Measurements from ENCODE around the gene ABLIM3.
A peak's percentile ranks its signal among the peaks of the same experiment; 100 is the strongest.
"Not testable (repeated sequence)": the region's sequence is repeated elsewhere in the genome, so short reads cannot be mapped to it uniquely, and the experiment has no call there.

ABLIM3 gene

GRCh38 chr5:149262315-149262714 lies 121.0 kb downstream of the ABLIM3 start:
- DNase-seq, result no peak

DNA sequence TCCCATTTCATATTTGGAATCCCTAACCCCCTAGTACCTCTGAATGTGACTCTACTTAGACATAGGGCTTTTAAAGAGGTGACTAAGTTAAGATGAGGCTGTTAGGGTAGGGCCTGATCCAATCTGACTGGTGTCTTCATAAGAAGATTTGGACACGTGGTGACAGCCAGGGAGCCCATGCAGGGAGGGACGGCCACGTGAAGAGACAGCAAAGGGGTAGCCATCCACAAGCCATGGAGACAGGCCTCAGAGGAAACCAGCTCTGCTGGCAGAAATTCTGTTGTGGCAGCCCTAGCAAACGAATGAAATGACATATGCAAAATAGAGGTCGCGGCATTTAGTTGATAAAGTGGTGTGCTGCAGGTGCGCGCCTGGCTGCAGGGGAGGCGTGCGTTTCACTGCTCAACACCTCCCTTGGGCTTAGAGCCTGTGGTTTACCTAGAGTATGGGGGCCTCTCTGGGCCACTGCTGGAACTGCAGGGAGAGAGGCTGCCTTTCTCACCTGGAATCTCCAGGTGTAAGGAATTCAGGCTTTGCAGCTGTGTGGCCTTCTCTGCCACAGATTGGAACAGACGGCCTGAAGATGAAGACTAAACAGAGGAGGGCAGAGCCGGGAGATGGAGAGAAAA lies 123.3 kb downstream of the ABLIM3 start:
- DNase-seq, result no peak

DNA sequence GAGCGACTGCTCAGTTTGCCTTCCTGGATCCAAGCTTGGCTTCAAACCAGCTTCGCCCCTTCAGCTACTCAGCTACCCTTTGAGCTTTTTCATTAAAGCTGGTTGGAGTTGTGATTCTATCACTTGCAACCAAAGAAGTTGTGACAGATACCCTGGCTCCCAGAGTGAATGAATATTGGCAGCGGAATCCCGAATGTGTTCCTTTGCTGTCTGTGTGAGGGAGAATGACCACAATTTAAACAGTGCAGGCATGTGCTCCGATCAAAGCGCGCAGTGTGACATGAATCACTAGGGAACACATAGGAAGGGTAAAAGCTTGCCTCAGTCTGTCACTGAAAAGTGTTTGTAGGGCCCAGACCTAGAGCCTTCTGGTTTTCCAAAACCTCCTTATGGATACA lies 123.8 kb downstream of the ABLIM3 start:
- no peak for DNase-seq

- peak in 1 of 2 experiments; percentile 37 for DNase-seq
These were observed 124.3 kb downstream of the ABLIM3 start for GRCh38 chr5:149265597-149265996.

DNA sequence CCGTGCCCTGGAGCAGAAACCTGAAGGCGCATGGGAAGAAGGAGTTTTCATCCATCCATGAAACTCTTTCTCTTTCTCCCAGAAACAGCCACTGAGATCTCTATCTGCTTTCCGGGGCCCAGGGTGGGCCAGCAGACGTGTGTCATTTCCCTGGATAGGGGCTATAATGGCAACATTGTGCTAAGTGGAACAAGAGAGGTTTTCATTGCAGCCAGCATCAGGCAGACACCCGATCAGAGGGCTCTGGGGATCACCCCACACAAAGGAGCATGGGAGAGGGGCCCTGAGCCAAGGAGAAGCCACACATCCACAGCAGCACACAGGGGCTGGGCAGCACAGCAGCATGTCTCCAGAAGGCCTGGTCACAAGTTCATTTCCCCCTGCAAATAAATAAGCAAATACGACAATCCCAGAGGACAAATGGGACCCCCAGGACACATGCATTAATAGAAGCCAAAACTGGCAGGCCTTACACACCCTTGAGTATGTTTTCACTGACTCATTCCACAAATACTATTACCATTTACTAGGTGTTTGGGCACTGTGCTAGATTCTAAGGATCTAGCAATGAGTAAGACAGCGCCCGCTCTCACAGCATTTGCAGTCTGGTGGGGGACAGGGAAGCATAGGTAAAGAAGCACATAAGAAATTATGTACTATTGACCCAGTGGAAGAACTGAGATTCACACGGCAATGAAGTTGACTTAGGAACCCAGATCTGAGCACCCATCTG lies 126.1 kb downstream of the ABLIM3 start:
- DNase-seq, result no peak

GRCh38 chr5:149268928-149269557 lies 127.8 kb downstream of the ABLIM3 start:
- DNase-seq, result peak; percentile 48 to 66

- DNase-seq, result no peak
These were observed 130.0 kb downstream of the ABLIM3 start for GRCh38 chr5:149271195-149271715.

- no peak for DNase-seq
These were observed 130.6 kb downstream of the ABLIM3 start, which contains the start of gene AFAP1L1 for GRCh38 chr5:149271716-149272563. AFAP1L1 (plus strand) TSS chr5:149271859; CDS start chr5:149271969, 110 bp downstream.

GRCh38 chr5:149272781-149273180 lies 131.5 kb downstream of the ABLIM3 start:
- DNase-seq, result not testable (repeated sequence)

DNA sequence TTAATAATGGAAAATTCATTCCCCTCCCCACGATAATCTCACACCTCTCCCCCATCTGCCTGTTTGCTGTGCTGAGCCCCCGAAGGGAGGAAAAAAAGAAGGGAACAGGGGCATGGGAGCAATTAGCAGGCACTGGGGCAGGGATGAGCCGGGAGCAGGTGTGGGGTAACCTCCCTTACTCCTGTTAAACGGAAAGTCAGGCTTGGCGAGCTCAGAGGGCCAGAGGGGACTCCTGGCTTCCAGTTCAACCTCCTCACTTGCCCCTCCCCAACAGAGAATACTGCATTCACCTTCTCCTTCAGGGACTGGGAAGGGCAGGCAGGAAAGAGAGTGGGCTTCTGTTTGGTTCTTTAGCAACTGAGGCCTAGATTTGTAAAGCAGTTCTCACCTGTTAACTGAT lies 131.9 kb downstream of the ABLIM3 start:
- DNase-seq, result no peak

DNA sequence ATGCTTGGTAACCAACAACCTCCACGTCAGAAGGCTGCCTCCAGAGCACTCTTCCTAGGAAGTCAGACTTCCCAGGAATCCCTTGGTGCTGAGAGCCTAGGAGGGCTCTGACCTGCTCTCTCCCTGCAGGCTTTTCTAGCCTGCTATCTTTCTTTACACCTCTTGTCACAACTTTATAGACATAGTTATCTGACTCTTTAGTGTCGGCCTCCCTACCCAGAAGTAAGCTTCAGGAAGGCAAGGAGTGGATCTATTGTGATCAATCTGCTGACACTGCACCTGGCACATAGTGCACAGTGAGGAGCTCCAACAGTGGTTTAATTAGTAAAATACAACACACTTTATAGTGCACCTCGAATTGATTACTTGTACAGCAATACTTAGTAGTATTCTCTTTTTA lies 132.7 kb downstream of the ABLIM3 start:
- DNase-seq, result no peak

DNA sequence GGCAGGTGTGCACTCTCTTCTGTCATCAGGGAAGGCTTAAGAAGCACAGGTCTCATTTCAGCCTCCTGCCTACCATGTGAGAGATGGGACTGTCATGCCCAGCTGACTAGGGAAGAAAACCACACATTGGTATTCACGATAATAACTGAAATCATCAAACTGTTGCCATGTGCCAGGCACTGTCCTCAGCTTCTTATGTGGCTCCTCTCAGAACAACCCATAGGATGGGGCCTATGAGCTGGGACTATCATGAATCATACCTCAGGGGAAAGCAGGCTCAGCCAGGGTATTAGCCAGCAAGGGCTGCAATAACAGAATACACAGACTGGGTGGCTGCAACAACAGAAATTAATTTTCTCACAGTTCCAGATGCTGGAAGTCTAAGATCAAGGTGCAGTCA lies 133.6 kb downstream of the ABLIM3 start:
- no peak for DNase-seq

- DNase-seq, result no peak
These were observed 136.5 kb downstream of the ABLIM3 start for GRCh38 chr5:149277801-149278200.

- no peak for DNase-seq
These were observed 137.3 kb downstream of the ABLIM3 start for GRCh38 chr5:149278451-149279210.

DNA sequence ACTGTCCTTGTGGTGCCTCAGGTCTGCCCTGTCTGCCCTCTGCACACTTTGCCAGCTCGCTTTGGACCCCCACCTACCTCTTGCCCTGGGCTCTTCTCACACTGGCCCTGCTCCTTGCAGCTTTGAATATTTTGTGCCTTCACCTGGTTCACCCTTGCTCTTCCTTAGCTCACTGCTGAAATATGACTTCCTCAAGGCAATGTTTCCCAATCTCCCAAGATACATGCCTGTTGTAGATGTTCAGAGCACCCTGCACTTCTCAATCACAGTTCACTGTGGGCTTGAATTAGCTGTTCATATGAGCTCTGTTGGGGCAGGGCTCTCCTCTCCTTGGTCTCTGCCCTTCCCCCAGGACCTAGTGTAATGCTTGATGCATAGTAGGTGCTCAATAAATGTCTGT lies 138.4 kb downstream of the ABLIM3 start:
- DNase-seq, result no peak

DNA sequence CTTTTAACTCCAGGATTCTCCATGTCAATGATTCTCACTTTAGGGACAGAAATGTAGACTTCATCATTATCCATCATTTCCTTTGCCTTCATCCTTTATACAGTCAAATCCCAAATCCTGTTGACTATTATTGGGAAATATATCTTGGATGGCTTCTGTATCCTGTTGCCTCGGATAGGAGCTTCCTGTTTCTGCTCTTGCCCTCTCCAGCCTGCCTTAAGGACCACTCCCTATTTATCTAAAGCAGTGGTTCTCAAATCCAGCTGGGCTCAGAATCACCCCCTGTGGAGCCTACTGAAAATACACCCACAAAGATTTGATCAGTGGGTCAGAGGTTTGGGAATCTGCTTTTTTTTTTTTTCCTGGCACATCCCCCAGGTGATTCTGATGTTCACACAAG lies 138.8 kb downstream of the ABLIM3 start:
- no peak for DNase-seq

- DNase-seq, result no peak
These were observed 139.5 kb downstream of the ABLIM3 start for GRCh38 chr5:149280802-149281201.

- DNase-seq, result no peak
These were observed 141.0 kb downstream of the ABLIM3 start for GRCh38 chr5:149282027-149282965.

DNA sequence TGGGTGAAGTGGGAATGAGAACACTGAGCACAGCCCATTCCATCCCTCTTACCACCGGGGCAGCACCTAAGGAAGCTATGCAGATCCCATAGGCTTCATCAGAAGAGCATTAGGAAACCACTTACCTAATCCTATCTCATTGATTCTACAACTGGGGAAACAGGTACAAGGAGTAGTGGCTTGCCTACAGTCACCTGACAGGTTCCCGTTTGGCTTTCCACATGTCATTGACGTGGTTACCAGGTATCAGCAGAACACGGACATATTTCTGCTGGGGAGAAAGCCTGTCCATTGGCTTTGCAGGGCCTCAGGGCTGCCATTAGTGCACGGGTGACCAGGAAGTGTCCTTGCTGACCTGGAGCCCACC lies 141.7 kb downstream of the ABLIM3 start:
- no peak for DNase-seq

GRCh38 chr5:149283626-149284480 lies 142.6 kb downstream of the ABLIM3 start:
- DNase-seq, result no peak

Data from AML-193 (cell line).